A549 (cell line): ENCODE data around the gene CSF2. TPM values are rescaled to one million over a fixed set of nuclear protein-coding genes. Genes with fewer than 3 reads are reported as not detected.

Source experiments
- ATAC-seq, 2 experiments: fragments of 200-7000 bp in 1 of 2; fragments of >200 bp in 1 of 2; cut with Nextera tagmentation in 1 of 2; cut with Tn5 transposase in 1 of 2; 3 replicates each; pipeline versions ENCODE4 v1.8.0 to v1.9.1; 2018 to 2020; ENCODE audit warnings: mild to moderate bottlenecking in 1 of 2, moderate library complexity in 1 of 2
- CTCF ChIA-PET: fragments of 300-600 bp; sonication (Branson Sonifier 250); formaldehyde crosslinking; extraction: SDS; loops from one replicate; lab custom pipeline; 2021; ENCODE audit warnings: antibody characterized with exemption, inconsistent platforms; lab: Yijun Ruan, JAX
- POLR2A ChIA-PET: fragments of 350-600 bp; formaldehyde crosslinking; extraction: SDS; loops from one replicate; lab custom pipeline; 2021; ENCODE audit warnings: antibody characterized with exemption, inconsistent platforms; lab: Yijun Ruan, JAX
- DNase-seq, 2 experiments: peaks; one replicate each; pipeline versions ENCODE4 v3.0.0 to v3.0.0-alpha.2; 2011 to 2016; ENCODE audit warnings: low read depth in 1 of 2, low spot score in 1 of 2
- FAIRE-seq: peaks from 2 replicates; lab custom pipeline; 2011; peaks lifted over from hg19 to GRCh38; lab: Jason Lieb, UNC
- H3K27ac ChIP-seq, 2 experiments: fragments of >200 bp; sonication (Bioruptor Twin); formaldehyde crosslinking; 3 replicates each; pipeline ENCODE4 v1.5.1; 2016 to 2017
- H3K4me1 ChIP-seq: fragments of >200 bp; sonication (Bioruptor Twin); formaldehyde crosslinking; 3 replicates; pipeline ENCODE4 v1.6.1; 2016
- H3K4me2 ChIP-seq: fragments of >200 bp; sonication (Bioruptor Twin); formaldehyde crosslinking; 3 replicates; pipeline ENCODE4 v1.6.1; 2016
- H3K4me3 ChIP-seq: fragments of >200 bp; sonication (Bioruptor Twin); formaldehyde crosslinking; 3 replicates; pipeline ENCODE4 v1.5.1; 2016
- H3K9me3 ChIP-seq: fragments of >200 bp; sonication (Bioruptor Twin); formaldehyde crosslinking; 3 replicates; pipeline ENCODE4 v1.6.1; 2016
- BHLHE40 ChIP-seq: IDR thresholded peaks from 2 replicates; pipeline ENCODE4 v1.6.1; 2012; ENCODE audit warnings: low read depth, low read length, inconsistent platforms
- CBX2 ChIP-seq: fragments of 200-600 bp; sonication (generic); IDR thresholded peaks from 2 replicates; pipeline ENCODE4 v1.6.1; 2016; ENCODE audit warnings: low read depth, mild to moderate bottlenecking, borderline replicate concordance
- CBX8 ChIP-seq: fragments of 200-600 bp; sonication (generic); IDR thresholded peaks from 2 replicates; pipeline ENCODE4 v1.6.1; 2016
- CHD4 ChIP-seq: fragments of 200-600 bp; sonication (generic); IDR thresholded peaks from 2 replicates; pipeline ENCODE4 v1.6.1; 2016; ENCODE audit warnings: antibody characterized with exemption, mild to moderate bottlenecking, borderline replicate concordance
- EHF ChIP-seq: fragments of 250-450 bp; sonication (Bioruptor Pico); IDR thresholded peaks from 2 replicates; pipeline ENCODE4 v1.5.0; 2020; ENCODE audit warnings: mild to moderate bottlenecking
- ELK1 ChIP-seq: fragments of 150-350 bp; IDR thresholded peaks from 2 replicates; pipeline ENCODE4 v1.6.1; 2014; ENCODE audit warnings: low read depth, mild to moderate bottlenecking, low read length
- FOSB ChIP-seq: fragments of 250-450 bp; sonication (Bioruptor Pico); IDR thresholded peaks from 2 replicates; pipeline ENCODE4 v1.5.0; 2020; ENCODE audit warnings: mild to moderate bottlenecking, moderate library complexity
- HEYL ChIP-seq: fragments of 250-450 bp; sonication (Bioruptor Pico); IDR thresholded peaks from 2 replicates; pipeline ENCODE4 v1.8.0; 2021; ENCODE audit warnings: mild to moderate bottlenecking, moderate library complexity
- HOXA7 ChIP-seq: fragments of 250-450 bp; sonication (Bioruptor Pico); IDR thresholded peaks from 2 replicates; pipeline ENCODE4 v1.5.0; 2020; ENCODE audit warnings: mild to moderate bottlenecking, moderate library complexity
- KDM1A ChIP-seq: fragments of 200-600 bp; sonication (generic); IDR thresholded peaks from 2 replicates; pipeline ENCODE4 v1.6.1; 2016; ENCODE audit warnings: low read depth, mild to moderate bottlenecking
- MAFK ChIP-seq: fragments of 450-650 bp; IDR thresholded peaks from 2 replicates; pipeline ENCODE4 v1.6.1; 2014; ENCODE audit not compliant: partially characterized antibody
- MYC ChIP-seq: IDR thresholded peaks from 2 replicates; pipeline ENCODE4 v1.6.1; 2012; ENCODE audit warnings: mild to moderate bottlenecking, inconsistent platforms, low read length, improper control_type of control experiment, borderline replicate concordance
- NPAS2 ChIP-seq: fragments of 250-450 bp; sonication (Bioruptor Pico); IDR thresholded peaks from 2 replicates; pipeline ENCODE4 v1.8.0; 2022; ENCODE audit warnings: mild to moderate bottlenecking, moderate library complexity, borderline replicate concordance
- RCOR1 ChIP-seq: fragments of 150-350 bp; IDR thresholded peaks from 2 replicates; pipeline ENCODE4 v1.6.1; 2014; ENCODE audit warnings: antibody characterized with exemption, low read length, low read depth
- SMC3 ChIP-seq: fragments of >200 bp; sonication (Bioruptor Twin); formaldehyde crosslinking; IDR thresholded peaks from 3 replicates; pipeline ENCODE4 v1.6.1; 2018; ENCODE audit warnings: inconsistent platforms
- ZC3H11A ChIP-seq: fragments of 450-650 bp; IDR thresholded peaks from 2 replicates; pipeline ENCODE4 v1.6.1; 2014; ENCODE audit warnings: antibody characterized with exemption, mild to moderate bottlenecking
- WGBS: methylation state at CpG from one replicate; pipeline ENCODE4 v1.1.6; 2017; ENCODE audit errors: missing lambda C conversion rate; 5-methylcytosine and 5-hydroxymethylcytosine counted together
- polyA plus RNA-seq, 4 experiments: library from polyadenylated mRNA; depleted of rRNA in 3 of 4; stranded (reverse); fragments of >200 nt; fragmentation: RNase III in 1 of 4; extraction: RNeasy Plus Mini Kit Qiagen cat#74134 plus additional on column Dnase treatment in 1 of 4; gene quantifications; 2 replicates in 3 of 4; 3 replicates in 1 of 4; pipeline ENCODE4 v1.2.3, GENCODE V29; 2011 to 2017
- TF ChIP-seq, protein P1 (sequence below): fragments of 250-450 bp; sonication (Bioruptor Pico); IDR thresholded peaks from 2 replicates; pipeline ENCODE4 v1.5.0; 2021; ENCODE audit warnings: mild to moderate bottlenecking, moderate library complexity, borderline replicate concordance
- TF ChIP-seq, protein P2 (sequence below): IDR thresholded peaks from 2 replicates; pipeline ENCODE4 v1.6.1; 2012; ENCODE audit warnings: low read depth, borderline replicate concordance
- TF ChIP-seq, protein P3 (sequence below): fragments of >200 bp; sonication (Bioruptor Twin); formaldehyde crosslinking; IDR thresholded peaks from 3 replicates; pipeline ENCODE4 v1.5.1; 2016

The CSF2 gene
- polyA plus RNA-seq, 2 of the 4 experiments (the other 2 are of a cell fraction), result not detected

DNA sequence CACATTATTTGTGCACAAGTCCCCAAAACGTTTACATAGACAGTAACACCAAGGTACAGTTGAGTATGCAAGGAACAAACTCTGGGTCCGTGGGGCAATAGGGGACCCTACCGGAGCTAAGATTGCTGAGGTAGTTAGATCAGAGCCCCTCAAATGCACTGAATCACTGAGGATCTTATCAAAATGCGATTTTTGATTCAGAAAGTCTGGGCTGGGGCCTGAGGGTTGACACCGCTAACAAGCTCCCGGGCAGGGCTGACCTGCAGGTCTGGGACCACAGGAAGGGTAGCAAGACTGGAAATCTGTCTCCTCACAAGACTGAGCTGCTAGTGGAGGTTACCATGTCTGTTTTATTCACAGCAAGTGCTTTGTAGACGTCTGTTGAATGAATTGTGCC is 14.9 kb upstream of the CSF2 start:
- TF ChIP-seq CBX8 (no peak), ELK1 (no peak), RCOR1 (no peak), HOXA7 (CRISPR knock-in tag) (no peak), SMC3 (no peak)
- no peak overlapping the region for H3K4me3 ChIP-seq
- 45% methylated on average over 7 of the region's 7 CpGs for WGBS
- no peaks in the 10 kb centered on the region for H3K4me1 ChIP-seq
- POLR2A ChIA-PET, result no interaction called here
- DNase-seq, result no peak
- no peak overlapping the region for H3K4me2 ChIP-seq
- CTCF ChIA-PET, result interaction anchor here (1.0 to 1.7 kb wide), 2 partner anchors 469 to 636 kb away, joined by 3 to 8 read pairs; no protein-coding TSS in a partner anchor
- no peak overlapping the region for H3K27ac ChIP-seq
- no peak for ATAC-seq
- FAIRE-seq, result no peak
- no peaks in the 10 kb centered on the region for H3K9me3 ChIP-seq

GRCh38 chr5:132059043-132059695 is 14.4 kb upstream of the CSF2 start:
- WGBS, result 75% methylated on average over 9 of the region's 9 CpGs
- ChIA-PET CTCF (interaction anchor here (1.0 to 1.7 kb wide), 2 partner anchors 470 to 636 kb away, joined by 3 to 8 read pairs; no protein-coding TSS in a partner anchor), POLR2A (no interaction called here)
- no peak for FAIRE-seq
- H3K4me3 ChIP-seq, result no peak overlapping the region
- H3K9me3 ChIP-seq, result no peaks in the 10 kb centered on the region
- TF ChIP-seq KDM1A (no peak), ELK1 (no peak), BHLHE40 (no peak), EHF (CRISPR knock-in tag) (no peak), FOSB (CRISPR knock-in tag) (no peak), MAFK (peak; percentile 81)
- TF ChIP-seq, protein P1, sequence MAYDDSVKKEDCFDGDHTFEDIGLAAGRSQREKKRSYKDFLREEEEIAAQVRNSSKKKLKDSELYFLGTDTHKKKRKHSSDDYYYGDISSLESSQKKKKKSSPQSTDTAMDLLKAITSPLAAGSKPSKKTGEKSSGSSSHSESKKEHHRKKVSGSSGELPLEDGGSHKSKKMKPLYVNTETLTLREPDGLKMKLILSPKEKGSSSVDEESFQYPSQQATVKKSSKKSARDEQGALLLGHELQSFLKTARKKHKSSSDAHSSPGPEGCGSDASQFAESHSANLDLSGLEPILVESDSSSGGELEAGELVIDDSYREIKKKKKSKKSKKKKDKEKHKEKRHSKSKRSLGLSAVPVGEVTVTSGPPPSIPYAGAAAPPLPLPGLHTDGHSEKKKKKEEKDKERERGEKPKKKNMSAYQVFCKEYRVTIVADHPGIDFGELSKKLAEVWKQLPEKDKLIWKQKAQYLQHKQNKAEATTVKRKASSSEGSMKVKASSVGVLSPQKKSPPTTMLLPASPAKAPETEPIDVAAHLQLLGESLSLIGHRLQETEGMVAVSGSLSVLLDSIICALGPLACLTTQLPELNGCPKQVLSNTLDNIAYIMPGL (CRISPR knock-in tag), result no peak
- TF ChIP-seq, protein P2, sequence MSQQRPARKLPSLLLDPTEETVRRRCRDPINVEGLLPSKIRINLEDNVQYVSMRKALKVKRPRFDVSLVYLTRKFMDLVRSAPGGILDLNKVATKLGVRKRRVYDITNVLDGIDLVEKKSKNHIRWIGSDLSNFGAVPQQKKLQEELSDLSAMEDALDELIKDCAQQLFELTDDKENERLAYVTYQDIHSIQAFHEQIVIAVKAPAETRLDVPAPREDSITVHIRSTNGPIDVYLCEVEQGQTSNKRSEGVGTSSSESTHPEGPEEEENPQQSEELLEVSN, result no peak
- no peak for DNase-seq
- ATAC-seq, result no peak
- H3K4me1 ChIP-seq, result no peaks in the 10 kb centered on the region
- H3K27ac ChIP-seq, result no peak overlapping the region
- H3K4me2 ChIP-seq, result no peak overlapping the region

GRCh38 chr5:132059696-132060500 is 13.7 kb upstream of the CSF2 start:
- H3K4me1 ChIP-seq, result no peaks in the 10 kb centered on the region
- no peak for ATAC-seq
- H3K4me2 ChIP-seq, result no peak overlapping the region
- WGBS, result 76% methylated on average over 13 of the region's 13 CpGs
- ChIA-PET POLR2A (no interaction called here), CTCF (interaction anchor here (1.8 to 3.6 kb wide), 2 partner anchors 52 to 74 kb away, joined by 7 to 17 read pairs; no protein-coding TSS in a partner anchor)
- no peak overlapping the region for H3K4me3 ChIP-seq
- H3K9me3 ChIP-seq, result no peaks in the 10 kb centered on the region
- TF ChIP-seq ZC3H11A (no peak), HOXA7 (CRISPR knock-in tag) (no peak), CHD4 (no peak), HEYL (CRISPR knock-in tag) (no peak), CBX2 (no peak), MYC (no peak), NPAS2 (CRISPR knock-in tag) (no peak)
- TF ChIP-seq, protein P3, sequence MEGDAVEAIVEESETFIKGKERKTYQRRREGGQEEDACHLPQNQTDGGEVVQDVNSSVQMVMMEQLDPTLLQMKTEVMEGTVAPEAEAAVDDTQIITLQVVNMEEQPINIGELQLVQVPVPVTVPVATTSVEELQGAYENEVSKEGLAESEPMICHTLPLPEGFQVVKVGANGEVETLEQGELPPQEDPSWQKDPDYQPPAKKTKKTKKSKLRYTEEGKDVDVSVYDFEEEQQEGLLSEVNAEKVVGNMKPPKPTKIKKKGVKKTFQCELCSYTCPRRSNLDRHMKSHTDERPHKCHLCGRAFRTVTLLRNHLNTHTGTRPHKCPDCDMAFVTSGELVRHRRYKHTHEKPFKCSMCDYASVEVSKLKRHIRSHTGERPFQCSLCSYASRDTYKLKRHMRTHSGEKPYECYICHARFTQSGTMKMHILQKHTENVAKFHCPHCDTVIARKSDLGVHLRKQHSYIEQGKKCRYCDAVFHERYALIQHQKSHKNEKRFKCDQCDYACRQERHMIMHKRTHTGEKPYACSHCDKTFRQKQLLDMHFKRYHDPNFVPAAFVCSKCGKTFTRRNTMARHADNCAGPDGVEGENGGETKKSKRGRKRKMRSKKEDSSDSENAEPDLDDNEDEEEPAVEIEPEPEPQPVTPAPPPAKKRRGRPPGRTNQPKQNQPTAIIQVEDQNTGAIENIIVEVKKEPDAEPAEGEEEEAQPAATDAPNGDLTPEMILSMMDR, result no peak
- no peak for DNase-seq
- no peak overlapping the region for H3K27ac ChIP-seq
- FAIRE-seq, result no peak
